Stimulated activated CD8-positive, alpha-beta memory T cell treated with anti-CD3 and anti-CD28 coated beads, Interleukin-12 subunit alpha, Interleukin-12 subunit beta, amount 100 ng/mL, for 24 hours (primary cell): ENCODE data around the gene KIAA1217.

Experiments
- DNase-seq: peaks from one replicate; pipeline ENCODE4 v3.0.0-alpha.2; 2020; ENCODE audit errors: extremely low read depth

KIAA1217 gene

DNA sequence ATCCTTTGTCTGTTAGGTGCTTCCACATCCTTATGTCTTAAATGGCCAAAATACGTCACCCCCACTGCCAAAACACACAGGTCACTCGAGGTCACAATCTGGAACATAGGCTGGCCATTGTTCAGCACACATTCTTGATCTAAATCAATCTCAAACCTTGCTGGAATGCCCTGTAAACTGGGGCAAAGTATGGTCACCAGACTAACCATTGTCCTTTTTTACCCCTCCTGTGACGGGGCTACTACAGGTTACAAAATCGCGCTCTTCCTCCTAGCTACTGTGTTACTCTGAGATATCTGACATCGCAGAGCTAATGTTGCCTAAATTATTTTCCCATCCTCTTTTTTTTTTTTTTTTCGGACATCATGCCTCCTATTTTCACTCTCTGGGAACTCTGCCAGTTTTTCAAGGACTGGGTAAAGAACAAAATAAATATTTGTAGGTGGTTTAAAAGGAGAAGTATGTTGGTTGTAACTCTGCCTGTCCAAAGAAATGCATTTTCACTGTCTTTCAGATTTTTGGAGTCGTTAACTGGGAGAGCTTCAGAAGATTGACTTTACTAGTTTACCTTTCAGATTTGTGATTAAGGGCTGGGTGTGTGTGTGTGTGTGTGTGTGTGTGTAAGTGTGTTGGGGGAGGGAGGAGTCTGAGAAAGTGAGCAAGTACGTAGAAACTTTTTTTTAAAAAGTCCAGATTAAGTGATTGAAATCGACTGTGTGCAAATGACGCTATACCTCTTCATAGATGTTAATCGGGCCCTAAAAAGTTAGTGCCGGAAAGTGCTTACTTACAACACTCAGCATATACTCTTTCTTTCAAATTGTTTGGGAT is 942 bp upstream of the KIAA1217 start:
- no peak for DNase-seq

GRCh38 chr10:24209432-24209771 is 464 bp downstream of the KIAA1217 start:
- no peak for DNase-seq

DNA sequence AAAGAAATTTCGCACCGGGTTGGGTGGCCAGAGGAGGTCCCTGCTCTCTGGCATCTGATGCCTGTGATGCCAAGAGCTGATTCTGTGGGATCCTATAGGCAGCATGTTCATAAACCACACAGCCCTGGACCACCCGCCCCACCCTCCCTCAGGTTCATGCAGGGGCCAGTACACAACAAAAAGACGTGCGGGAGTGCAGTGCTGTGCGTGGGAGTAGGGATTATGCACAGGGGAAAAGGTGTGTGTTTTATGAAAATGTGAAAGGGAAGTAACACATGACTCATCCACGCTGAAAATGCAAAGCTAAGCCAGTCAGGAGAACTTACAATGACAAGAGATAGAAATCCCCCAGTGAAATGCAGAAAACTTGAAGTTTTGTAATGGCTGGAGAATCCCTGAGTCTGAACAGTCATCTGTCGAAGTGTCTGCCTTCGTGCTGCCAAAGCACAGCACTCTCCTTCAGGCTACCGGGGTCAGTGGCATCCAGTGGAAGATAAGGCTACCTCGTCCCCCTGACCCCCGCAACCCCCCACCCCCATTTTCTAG is 1.1 kb downstream of the KIAA1217 start:
- no peak for DNase-seq

GRCh38 chr10:24210501-24210900 is 1.6 kb downstream of the KIAA1217 start:
- no peak for DNase-seq

- no peak for DNase-seq
Observed at GRCh38 chr10:24213266-24213665, 4.3 kb downstream of the KIAA1217 start.

- DNase-seq = no peak
Observed at GRCh38 chr10:24213881-24214280, 4.9 kb downstream of the KIAA1217 start.

GRCh38 chr10:24214762-24215161 is 5.8 kb downstream of the KIAA1217 start:
- DNase-seq = no peak

- DNase-seq = no peak
Observed at GRCh38 chr10:24215196-24215595, 6.3 kb downstream of the KIAA1217 start.

DNA sequence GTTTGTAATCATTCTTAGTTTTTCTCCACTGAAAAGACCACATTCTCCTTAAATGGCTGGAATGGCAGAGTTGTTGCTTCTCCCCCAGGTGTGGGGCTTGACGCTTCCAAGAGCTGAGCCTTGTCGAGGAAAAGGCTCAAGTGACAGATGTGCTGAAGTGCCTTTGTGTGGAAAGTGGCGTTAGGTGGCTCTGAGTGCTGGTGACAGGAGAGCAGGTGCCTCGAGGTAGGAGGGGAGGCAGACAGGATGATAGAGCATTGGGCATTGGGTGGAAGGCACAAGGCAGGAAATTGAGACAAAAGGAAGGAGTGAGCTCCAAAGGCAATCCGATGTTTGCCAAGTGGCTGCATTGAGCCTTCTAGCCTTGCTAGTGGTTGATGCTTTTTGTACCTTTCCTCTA is 6.7 kb downstream of the KIAA1217 start:
- no peak for DNase-seq

- no peak for DNase-seq
Observed at GRCh38 chr10:24219963-24220362, 11.0 kb downstream of the KIAA1217 start.

DNA sequence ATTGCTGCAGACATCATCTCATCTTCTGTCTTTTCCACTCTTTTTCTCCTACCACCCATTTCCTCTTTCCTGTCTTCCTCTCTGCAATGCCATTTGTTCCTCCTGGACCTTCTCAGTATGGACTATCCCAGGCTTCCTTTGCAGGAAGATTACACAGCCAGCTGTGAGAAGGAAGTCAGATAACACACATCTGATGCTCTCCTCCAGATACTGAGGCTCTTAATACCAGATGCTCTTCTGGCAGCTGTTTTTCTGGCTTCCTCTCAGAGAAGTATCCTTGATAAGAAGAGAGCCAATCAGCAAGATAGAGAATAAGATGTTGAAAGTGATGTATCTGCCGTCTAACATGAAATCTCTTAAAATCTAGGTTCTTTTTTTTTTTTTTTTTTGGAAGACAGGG is 14.4 kb downstream of the KIAA1217 start:
- DNase-seq = no peak

DNA sequence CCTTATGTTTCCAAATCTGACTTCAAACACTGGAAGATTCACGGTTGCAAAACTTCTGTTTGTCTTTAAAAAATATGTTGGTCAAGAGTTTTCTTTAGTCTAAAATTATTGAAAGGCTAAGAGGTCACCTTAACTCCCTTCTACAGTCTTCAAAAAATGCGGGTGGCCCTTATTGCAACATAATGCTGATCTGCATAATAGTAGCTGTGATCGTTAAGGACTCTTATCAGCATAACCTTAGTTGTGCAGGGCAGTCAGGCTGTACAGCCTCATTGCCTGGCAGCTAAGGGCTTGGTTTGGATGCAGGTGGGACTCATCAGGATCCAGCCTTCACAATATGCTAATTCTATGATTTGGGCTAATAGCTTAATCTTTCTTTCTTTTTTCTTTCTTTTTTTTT is 15.0 kb downstream of the KIAA1217 start:
- DNase-seq = no peak

GRCh38 chr10:24228642-24229041 is 19.7 kb downstream of the KIAA1217 start:
- no peak for DNase-seq

DNA sequence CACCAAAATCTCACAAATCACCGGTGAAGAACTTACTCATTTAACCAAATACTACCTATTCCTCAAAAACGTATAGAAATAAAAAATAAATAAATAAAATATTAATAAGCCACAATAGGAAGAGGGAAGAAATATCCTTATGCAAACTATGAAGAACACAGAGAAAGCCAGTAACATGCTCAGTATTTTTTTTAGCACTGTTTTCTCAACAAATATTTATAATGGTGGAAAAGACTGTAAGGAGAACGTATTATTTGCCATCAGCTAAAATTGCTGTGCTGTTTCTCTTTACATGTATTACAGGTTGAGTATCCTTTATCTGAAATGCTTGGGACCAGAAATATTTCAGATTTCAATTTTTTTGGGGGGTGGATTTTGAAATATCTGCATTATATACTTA is 21.0 kb downstream of the KIAA1217 start:
- DNase-seq = no peak

DNA sequence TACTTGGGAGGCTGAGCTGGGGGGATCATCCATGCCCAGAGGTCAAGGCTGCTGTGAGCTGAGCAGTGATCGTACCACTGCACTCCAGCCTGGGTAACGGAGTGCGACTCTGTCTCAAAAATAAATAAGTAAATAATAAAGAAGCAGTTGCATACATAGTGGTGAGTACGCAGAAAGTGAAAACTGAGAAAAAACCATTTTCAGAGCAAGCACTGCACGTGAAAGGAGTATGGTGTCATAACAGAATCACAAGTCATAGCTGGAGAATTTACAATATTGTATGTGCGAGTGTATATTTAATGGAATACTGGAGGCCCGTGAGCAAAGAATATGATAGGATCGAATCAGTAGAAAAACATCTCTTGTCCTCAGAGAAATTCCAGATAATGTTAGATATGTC is 22.3 kb downstream of the KIAA1217 start:
- no peak for DNase-seq

DNA sequence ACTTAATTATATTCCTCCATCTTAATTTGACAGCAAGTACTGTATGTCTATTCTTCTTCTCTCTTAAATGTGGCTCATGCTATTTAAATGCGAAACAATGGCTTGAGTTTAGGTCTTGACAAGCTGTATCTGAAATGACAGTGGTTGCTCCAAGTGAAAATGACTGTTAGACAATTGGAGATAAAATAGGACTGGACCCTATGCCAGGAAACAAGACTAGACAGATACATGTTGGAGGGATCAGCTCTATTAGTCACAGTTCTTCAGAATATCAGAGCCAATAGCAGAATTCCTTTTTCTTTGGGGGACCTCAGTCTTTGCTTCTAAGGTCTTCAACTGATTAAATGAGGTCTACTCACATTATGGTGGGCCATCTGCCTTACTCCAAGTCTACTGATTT is 25.8 kb downstream of the KIAA1217 start:
- DNase-seq = no peak

- no peak for DNase-seq
Observed at GRCh38 chr10:24235471-24235870, 26.5 kb downstream of the KIAA1217 start.

- no peak for DNase-seq
Observed at GRCh38 chr10:24237801-24238395, 29.0 kb downstream of the KIAA1217 start.

DNA sequence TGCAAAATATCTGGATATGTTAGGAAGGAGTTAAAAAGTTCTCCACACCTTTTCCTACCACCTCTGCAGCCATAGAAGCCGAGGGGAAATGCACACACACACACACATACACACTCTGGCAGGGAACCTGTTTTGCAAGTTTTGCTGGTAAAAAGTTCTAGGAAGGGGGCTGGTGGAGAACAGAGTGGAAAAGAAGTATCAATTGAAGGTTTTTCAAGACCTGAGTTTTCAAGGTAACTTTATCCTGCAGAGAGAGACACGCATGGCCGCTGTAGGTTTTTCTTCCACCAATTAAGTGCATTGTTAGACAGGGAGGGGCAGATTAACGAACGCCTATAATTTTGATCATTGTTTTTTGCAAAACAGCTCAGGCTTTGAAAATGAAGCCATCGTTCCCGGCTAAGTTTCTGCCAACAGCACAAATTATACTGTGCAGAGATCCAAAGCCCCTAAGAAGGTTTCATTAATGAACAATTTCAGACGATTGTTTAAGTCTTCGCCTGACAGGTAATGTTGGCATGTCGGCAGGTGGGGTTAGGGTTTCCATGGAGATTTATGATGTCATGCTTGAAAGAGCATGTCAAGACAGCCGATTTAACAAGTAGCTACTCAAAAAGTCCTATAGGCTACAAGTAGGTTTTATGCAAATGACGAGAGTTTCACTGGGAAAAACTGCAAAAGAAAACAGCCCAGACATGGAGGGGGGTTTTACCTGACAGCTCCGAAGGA is 29.7 kb downstream of the KIAA1217 start:
- DNase-seq = no peak

DNA sequence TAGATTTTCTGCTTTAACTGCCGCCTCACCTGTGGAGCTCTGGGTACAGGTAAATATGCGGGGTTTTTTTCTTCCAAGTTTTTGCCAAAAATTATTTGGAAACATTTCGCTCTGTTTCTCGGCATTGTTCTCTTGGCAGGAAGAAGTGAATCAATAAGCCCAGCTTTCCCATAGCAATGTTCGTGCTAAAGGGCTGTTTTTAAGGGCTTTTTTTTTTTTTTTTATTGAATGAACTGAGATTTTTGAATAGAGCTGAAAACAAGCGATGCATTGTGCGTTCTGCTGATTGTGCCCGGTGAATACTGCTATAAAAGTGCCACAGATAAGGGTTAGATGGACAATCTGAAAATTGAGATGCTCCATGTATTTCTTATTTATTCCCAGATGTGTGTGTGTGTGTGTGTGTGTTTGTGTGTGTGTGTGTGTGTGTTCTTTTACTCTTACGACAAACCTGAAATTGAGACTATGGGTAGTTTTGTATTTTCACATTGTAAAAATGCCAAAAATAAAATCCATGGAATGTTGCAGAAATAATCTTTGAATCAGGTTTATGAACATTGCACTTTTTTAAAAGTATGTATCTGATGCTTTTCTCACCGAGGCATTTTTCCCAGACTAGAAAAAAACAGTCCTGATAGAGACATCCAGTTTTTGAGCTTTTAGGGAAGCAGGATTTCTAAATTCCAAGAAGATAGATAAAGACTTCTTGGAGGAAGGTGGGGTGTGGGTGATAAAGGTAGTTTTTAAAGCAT is 30.5 kb downstream of the KIAA1217 start:
- no peak for DNase-seq

GRCh38 chr10:24240041-24240751 is 31.3 kb downstream of the KIAA1217 start:
- no peak for DNase-seq
